Airway epithelial cell (primary cell): Measurements from ENCODE around the gene BMP8B. TPM values are rescaled to one million over a fixed set of nuclear protein-coding genes. Genes with fewer than 3 reads are reported as not detected.

Source experiments
- total RNA-seq: library from RNA; depleted of rRNA; stranded (reverse); fragments of >200 nt; gene quantifications from 2 replicates; pipeline ENCODE4 v1.2.3, GENCODE V29; 2015

Gene BMP8B, protein sequence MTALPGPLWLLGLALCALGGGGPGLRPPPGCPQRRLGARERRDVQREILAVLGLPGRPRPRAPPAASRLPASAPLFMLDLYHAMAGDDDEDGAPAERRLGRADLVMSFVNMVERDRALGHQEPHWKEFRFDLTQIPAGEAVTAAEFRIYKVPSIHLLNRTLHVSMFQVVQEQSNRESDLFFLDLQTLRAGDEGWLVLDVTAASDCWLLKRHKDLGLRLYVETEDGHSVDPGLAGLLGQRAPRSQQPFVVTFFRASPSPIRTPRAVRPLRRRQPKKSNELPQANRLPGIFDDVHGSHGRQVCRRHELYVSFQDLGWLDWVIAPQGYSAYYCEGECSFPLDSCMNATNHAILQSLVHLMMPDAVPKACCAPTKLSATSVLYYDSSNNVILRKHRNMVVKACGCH
- under 0.01 and 0.07 TPM in 2 replicates for total RNA-seq

DNA sequence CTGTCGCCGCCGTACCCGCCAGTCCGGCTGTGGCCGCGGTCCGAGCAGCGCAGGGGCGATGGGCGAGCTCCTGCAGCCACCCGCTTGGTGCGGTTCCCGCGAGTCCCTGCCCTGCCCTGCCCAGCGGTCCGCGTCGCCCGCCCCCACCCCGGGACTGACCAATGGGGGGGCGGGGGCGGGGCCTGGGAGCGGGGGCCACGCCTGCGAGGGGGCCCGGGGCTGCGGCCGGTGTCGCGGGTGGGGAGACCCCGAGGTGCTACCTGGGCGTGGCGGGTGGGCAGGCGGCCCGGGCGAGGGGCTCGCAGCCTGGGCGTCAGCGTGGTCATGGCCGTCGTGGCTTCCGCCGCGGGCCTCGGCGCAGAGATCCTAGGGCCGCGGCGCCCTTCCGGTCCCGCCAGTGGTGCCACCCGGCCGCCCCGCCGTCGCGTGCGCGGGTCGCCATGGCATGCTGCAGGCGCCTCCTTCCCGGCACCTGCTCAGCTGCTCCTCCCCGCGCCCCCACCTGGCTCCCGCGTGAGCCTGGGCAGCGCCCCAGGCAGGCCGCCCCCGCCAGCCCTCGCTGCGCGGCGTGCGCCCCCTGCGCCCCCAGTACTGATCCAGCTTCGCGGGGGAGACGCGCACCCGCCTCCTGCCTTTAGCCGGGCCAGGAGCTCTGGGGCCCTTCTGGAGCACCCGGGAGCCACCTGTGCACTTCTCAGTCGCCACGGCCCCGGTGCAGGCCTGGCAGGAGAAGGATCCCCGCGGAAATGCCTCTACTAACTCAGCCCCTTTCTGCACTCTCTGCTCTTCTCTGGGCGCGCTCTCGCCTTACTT lies at the start of gene BMP8B:
Gene BMP8B, minus strand, starts transcription at position 108 of the 813 bp plus-strand sequence. CDS start 380 bp downstream, outside the sequence.

DNA sequence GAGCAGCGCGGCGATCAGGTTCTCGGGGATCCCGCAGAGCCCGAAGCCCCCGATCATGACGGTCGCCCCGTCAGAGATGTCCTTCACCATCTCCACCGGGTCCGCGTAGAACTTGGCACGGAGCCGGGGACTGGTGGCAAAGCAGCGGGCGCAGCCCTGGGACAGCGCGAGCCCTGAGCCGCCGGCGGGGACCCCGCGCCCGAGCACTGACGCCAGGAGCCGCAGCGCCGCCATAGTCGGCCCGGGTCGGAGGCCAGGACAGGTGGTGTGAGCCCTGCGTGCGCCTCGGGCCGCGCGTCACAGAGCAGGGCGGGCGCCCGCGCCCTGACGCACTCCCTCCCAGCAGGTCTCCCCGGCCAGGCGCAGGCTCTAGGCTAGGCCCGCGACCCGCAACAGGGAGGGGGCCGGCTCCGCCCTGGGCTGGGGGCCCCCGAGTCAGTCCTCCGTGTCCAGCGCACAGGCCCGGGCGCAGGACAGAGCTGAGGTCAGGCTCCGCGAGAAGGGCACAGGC lies 17.6 kb downstream of the BMP8B start, which contains the start of gene OXCT2:
Gene OXCT2, minus strand, starts transcription at position 327 of the 511 bp plus-strand sequence. Its CDS starts 93 bp downstream, at position 234.

DNA sequence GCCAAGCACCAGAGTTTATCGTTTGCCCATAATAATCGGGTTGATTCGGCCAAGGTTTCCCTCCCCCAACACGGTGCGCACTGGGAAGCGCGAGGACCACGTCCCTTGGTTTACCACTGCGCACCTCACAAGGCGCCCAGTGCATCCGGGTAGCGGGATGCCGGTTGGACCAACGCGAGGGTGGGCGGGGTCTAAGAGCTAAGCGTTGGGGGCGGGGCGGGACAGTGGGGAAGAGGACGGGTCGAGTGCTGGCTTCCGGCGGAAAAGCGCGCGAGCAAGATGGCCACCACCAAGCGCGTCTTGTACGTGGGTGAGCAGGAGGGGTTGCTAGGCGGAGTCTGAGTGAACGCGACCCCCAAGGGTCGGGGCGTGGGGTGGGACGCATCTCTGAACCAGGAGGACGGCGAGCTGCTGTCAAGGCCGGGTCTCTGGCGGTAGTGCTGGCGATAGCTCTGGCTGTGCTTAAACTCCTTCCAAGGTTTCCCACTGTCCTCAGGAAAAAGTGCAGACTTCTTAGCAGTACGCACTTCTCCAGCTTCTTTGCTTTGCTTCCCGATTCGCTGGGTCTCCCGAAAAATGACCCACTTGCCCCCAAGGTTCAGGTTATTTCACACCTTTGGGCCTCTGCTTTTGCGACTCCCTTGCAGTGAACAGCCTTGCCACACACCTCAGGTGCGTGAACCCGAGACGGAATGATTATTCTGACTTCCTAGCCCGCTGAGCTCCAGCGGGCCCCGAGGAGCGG lies 49.9 kb downstream of the BMP8B start, which contains the start of gene PPIE:
Gene PPIE, plus strand, starts transcription at position 261 of the 745 bp plus-strand sequence. Its CDS starts 19 bp downstream, at position 280.

Other genes with a start within 250 kb of the BMP8B start
- gene PABPC4, start 212.1 kb downstream of the BMP8B start, total RNA-seq, result 154 and 161 TPM in 2 replicates
- gene HEYL, start 149.2 kb downstream of the BMP8B start, total RNA-seq, result 0.14 TPM in 1 of 2 replicates, not detected in the other
- gene NT5C1A, start 116.8 kb downstream of the BMP8B start, total RNA-seq, result not detected in 2 replicates
- 0.07 TPM in 1 of 2 replicates, not detected in the other for gene HPCAL4, start 97.4 kb downstream of the BMP8B start, total RNA-seq
- 40.1 and 45.6 TPM in 2 replicates for gene PPIE, start 50.0 kb downstream of the BMP8B start, total RNA-seq
- 1.1 and 1.2 TPM in 2 replicates for gene OXCT2, start 17.5 kb downstream of the BMP8B start, total RNA-seq
- gene TRIT1, start 94.6 kb upstream of the BMP8B start, total RNA-seq, result 20.1 and 23.8 TPM in 2 replicates
- gene MYCL, start 113.1 kb upstream of the BMP8B start, total RNA-seq, result 9.7 and 12.2 TPM in 2 replicates
- gene MFSD2A, start 166.3 kb upstream of the BMP8B start, total RNA-seq, result 23.6 and 30.8 TPM in 2 replicates